PC-3 (cell line): ENCODE data around the gene VPS25.

Experiments used
- EZH2 ChIP-seq: fragments of 300-600 bp; sonication (generic); IDR thresholded peaks from one replicate; pipeline ENCODE4 v1.6.1; 2017; ENCODE audit warnings: antibody characterized with exemption, mild to moderate bottlenecking, low read length; ENCODE audit not compliant: unreplicated experiment
- EZH2phosphoT487 ChIP-seq: fragments of 300-600 bp; sonication (generic); IDR thresholded peaks from 2 replicates; pipeline ENCODE4 v1.6.1; 2018; ENCODE audit warnings: mild to moderate bottlenecking, antibody characterized with exemption, low read length, borderline replicate concordance

- no peak for TF ChIP-seq EZH2phosphoT487
- no peak for TF ChIP-seq EZH2
These were observed 46.8 kb downstream of the VPS25 start for GRCh38 chr17:42819939-42820535.
